Measurements from ENCODE around the gene OR2W3.

DNA sequence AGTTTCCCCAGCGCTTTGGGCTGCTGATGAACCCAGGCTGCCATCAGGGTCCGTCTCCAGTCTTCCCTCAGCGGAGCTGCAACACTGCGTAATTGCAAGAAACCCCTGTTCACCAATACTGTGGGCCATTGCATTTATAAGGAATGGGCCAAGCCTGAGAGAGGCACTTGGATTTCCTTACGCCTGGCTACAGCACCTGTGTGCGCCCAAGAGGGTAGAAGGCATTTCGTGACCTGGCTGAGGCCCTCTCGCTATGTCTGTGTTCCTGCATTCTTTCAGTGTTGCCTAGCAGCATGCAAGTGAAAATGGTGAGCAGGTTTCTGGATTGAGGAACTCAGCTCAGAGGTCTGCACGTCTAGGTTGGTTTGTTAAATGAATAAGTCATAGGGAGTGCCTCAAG is 12.0 kb upstream of the OR2W3 start:
- TF ChIP-seq, protein P1, sequence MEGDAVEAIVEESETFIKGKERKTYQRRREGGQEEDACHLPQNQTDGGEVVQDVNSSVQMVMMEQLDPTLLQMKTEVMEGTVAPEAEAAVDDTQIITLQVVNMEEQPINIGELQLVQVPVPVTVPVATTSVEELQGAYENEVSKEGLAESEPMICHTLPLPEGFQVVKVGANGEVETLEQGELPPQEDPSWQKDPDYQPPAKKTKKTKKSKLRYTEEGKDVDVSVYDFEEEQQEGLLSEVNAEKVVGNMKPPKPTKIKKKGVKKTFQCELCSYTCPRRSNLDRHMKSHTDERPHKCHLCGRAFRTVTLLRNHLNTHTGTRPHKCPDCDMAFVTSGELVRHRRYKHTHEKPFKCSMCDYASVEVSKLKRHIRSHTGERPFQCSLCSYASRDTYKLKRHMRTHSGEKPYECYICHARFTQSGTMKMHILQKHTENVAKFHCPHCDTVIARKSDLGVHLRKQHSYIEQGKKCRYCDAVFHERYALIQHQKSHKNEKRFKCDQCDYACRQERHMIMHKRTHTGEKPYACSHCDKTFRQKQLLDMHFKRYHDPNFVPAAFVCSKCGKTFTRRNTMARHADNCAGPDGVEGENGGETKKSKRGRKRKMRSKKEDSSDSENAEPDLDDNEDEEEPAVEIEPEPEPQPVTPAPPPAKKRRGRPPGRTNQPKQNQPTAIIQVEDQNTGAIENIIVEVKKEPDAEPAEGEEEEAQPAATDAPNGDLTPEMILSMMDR (conservative IDR thresholded peaks at IDR 0.05): no peak
- TF ChIP-seq EZH2 (IDR thresholded peaks at IDR 0.05; ENCODE audit: low read depth): no peak
